CD1c-positive myeloid dendritic cell (primary cell): ENCODE measurements around the gene MOCS2.
"Not testable (repeated sequence)": the region's sequence is repeated elsewhere in the genome, so short reads cannot be mapped to it uniquely, and the experiment has no call there.

Experiments
- DNase-seq: peaks from one replicate; pipeline ENCODE4 v3.0.0-alpha.2; 2016; ENCODE audit errors: extremely low spot score

MOCS2 gene, protein sequence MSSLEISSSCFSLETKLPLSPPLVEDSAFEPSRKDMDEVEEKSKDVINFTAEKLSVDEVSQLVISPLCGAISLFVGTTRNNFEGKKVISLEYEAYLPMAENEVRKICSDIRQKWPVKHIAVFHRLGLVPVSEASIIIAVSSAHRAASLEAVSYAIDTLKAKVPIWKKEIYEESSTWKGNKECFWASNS

DNA sequence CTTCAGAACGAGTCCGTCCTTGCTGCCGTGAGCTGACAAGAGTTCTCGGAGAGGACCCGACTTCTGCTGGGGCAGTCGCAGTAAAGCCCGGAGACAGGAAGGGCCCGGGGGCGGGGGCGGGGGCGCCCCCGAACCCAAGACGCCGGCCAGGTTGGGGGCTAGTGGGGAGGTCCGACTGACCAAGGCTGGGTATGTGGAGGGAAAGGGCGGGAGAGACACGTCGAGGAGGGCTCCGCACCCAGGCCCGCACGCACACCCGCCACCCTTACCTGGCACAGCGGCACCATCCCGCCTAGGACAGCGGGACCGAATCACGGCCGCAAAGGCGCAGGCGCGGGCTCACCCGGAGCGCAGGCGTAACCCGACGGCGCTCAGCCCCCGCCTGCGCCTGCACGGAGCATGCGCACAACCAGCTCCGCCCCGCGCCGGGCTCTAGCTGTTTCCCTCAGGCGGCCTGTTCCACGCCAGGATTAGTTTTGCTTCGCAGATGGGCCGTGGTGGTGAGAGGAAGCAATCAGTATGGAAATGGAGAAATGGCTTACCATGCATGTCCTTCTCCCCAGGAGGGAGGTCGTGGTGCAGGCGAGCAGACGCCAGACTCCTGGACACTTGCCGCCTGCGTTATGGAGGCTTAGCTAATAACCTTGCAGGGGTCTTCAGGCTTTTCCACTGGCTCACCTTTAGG, at the start of gene MOCS2:
Gene MOCS2, minus strand, starts transcription at position 315 of the 685 bp plus-strand sequence. CDS start 2,583 bp downstream, outside the sequence.
- peak; percentile 96 for DNase-seq

DNA sequence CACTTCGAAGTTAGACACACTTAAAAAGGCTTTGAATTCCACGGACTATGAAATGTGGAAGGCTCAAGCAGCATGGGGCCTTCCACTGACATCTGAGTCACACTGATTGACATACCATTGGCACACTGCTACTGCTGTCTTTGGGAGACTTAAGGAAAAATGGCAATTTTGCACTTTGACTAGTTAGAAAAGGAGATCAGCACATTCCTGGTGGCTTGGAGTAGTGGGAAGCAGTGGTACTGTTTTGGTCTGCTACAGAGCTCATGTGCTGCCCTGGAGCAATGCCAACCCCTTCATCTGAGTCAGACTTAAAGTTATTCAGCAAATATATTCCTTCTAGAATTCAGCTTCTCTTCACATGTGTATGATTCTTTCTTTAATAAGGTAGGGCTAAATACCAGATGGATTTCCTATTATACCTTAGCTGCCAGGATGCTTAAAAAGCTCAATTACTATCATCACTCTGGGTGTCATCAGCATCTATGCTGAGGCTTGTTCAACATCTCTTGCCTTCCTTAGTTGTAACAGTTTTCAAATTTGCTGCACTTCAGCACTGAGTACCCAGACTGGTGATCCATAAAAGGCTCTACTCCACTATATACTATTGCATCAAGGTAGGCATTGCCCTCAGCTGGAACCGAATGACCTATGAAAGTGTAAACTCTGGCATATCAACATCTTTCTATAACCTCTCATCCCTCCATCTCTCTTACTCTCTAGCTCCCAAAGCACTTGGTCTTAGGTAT, 42.3 kb upstream of the MOCS2 start:
- no peak for DNase-seq

DNA sequence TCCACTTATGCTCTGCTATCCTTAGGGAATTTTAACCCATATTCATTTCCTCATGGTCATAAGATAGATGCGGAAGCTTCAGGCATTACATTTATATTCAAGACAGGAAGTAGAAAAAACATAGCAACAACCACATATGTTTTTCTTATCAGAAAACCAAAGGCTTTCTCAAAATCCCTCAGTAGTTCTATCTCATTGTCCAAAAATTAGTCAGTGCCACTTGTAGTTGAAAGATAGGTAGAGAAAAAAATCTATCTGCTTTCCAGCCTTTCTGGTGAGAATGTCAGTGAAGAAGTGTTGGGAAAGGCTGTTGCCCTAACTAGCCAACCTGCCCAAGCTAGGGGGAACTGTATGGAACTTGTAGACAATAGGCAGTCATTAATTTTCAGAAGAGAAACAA, 23.5 kb upstream of the MOCS2 start:
- no peak for DNase-seq

DNA sequence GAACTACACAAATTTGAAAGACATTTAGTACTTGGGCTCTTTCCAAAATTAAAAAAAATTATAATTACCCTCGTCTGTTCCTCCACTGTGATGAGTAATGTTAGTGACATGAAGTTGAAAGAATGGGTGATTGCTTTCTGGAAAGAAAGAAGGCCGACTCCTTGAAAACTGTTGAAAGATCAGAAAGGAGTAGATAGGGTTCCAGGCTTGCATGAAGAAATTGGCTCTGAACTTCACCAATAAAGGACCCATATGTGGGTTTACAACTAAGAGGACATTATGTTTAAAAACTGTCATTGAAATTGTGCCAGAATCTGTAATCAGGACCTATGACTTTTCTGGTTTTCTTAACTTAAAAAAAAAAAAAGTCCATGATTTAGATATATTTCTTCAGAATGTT, 20.7 kb upstream of the MOCS2 start:
- DNase-seq: no peak

DNA sequence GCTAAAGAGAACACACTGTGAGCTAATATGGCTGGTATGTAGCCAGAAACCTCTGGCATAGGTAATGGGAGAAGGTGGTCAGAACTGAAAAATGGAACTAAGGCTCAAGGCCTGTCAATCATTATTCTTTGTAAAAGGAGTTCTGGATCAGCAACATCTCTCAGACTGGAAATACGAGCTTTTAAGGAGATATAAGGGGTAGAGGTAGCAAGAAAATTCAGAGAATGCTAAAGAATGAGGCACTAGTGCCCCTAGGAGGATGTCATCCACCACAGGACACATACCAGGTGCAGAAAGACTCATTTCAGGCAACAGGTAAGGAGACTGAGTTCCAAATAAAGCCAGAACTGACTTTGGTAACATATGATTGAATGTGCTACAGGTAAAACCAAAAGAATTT, 18.9 kb upstream of the MOCS2 start:
- DNase-seq: no peak

DNA sequence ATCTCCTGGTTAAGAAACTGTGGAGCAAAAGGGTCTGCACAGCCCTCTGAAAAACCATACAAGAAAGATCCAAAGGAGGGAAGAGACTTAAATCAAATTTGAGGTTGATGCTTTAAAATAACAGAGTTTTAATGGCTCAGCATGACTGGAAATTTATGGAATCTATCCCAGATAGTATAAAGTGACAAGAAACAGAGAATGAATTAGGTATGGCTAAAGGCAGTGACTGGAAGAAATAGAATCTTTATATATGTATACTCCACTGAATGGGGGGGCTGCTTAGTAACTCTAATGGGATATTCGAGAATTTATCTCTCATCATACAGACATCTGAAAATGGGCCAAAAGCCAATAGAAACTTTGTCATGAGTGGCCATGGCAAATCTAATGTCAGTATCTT, 17.6 kb upstream of the MOCS2 start:
- no peak for DNase-seq

DNA sequence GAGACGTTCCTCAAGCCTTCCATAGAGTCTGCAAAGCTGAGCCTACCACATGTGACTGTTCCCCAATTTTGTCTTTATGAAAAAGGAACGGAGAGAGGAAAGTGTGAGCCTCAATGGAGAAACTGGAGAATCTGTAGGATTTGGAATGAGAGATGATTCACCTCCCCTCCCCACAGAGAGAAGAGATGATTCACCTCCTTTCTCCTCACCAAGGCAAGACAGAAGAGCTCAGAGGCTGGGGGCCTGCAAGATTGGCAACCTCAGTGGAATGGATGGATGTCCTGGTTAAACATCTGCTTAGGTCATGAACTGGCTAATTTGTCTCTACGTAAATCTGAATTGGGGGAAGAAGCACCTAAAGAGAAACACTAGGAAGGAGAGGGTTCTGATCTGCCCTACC, 17.0 kb upstream of the MOCS2 start:
- no peak for DNase-seq

DNA sequence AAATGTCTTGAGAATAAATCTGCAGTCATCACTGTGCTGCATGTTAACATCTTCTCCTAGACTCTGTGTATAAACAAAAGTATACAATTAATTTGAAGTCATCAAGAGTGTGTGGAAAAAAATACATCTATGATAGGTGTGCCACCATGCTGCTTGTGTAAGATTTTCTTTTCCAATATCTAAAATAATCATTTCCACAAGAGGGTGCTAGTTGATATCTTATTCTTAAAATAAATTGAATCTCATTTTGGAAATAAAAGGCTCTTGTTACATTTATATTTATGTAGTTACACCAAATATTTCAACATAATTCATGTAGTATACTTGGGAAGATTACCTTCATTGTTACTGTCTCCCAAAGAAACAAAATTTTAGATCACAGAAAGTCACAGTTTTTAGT, 14.1 kb upstream of the MOCS2 start:
- no peak for DNase-seq

DNA sequence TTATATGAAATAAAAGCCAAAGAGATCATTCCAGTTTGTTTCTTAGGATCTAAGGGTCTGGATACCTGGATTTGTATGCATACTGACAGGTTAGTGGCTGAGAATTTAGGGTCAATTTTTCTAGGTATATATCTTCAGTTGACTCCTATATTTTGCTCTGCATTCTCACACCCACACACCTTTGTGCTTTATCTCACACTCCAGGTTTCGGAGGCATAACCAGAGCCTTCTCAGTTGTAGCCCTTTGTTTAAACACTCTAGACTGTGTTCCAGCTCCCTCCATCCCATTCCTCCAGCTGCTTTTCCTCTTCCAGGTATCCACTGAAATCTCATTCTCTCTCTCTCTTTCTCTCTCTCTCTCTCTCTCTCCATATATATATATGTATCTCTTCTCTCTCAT, 10.6 kb upstream of the MOCS2 start:
- DNase-seq: no peak

DNA sequence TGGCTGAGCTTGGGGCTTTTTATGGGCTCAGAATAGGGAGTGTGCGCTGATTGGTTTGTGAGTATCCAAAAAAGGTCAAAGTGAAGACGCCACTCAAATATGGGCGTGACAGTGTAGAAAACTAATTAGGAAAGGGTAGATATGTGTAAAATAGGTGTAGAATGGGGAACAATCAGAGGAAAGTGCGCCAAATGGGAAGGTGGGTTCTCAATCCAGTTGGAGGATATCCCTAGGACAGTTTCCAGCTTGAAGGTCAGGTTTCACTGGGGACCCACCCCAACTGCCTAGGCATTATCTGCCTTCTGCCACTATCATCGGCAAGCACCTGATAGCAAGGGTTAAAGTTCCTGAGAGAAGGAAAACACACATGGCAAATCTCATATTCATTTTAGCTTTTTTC, 9.3 kb upstream of the MOCS2 start:
- DNase-seq: no peak

DNA sequence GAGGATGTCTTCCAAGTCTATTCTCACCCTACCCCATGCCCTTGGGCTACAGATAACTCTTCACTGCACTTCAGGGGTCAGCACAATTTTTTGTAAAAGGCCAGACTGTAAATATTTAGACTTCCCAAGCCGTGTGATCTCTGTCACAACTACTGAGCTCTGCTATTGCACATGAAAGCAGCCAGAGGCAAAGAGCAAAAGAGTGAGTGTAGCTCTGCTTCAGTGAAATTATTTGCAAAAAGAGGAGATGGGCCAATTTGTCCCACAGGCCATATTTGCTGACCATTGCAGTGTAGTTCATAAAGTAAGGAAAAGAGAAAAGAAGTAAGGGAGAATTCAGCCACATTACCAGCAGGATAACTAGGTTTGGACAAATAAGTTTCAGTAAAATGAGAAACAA, 7.0 kb upstream of the MOCS2 start:
- no peak for DNase-seq

DNA sequence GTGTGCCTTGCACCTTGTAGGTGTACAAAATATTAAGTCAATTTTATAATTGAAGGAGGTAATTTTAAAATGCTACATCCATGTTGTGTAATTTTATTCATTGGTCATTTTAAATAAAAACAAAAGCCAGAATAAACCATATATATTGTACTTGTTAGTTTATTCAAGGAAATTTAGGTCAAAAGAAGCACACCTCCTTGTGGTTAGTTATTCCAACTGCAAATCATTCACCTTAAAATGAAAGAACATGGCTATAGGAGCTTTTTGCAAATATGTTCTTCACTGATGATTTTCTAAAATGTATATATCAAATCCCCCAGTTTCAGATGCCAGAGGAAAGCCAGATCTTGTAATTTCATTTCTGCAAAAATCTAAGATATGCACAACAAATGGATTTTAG, 5.4 kb upstream of the MOCS2 start:
- no peak for DNase-seq

DNA sequence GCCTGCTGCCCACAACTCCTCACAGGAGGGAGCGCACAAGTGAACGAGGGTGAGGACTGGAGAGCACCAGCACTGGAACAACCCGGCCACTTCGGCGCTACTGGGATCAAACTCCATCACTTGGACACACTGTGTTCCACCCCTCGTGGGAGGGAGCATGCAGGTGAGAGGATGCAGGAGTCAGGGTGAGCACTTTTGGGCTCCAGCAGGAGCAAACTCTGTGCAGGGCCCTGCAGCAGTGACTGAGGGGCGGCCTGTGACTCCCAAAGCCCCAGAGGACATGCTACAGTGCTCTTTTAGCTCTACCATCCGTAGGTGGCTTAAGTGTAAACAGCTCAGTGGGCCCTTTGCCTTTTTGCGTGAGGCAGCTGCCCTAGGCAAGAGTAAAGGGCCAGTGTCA, 4.4 kb upstream of the MOCS2 start:
- DNase-seq: no peak

DNA sequence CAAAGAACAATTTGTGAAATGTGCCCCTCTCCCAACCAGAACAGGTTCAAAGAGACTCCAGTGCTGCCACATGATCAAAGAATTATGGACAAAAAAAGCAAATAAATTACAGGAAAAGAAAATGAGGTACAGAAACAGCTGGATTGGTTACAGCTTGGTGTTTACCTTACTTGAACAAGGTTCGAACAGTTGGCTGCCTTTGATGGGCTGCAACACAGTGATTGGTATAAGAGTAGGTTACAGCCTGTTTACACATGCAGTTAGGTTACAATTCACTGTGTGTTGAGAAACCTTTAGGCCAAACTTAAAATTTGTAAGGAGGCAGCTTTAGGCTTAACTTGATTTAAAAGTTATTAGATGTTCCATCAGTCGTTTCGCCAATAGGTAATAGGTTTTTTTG, 3.4 kb upstream of the MOCS2 start:
- no peak for DNase-seq

DNA sequence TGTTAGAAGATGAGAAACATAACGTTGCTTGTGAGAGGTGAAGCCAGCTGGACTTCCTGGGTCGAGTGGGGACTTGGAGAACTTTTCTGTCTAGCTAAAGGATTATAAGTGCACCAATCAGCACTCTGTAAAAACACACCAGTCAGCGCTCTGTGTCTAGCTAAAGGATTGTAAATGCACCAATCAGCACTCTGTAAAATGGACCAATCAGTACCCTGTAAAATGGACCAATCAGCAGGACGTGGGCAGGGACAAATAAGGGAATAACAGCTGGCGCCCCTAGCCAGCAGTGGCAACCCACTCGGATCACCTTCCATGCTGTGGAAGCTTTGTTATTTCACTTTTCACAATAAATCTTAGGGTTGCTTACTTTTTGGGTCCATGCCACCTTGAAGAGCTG, 2.8 kb upstream of the MOCS2 start:
- DNase-seq: not testable (repeated sequence)

DNA sequence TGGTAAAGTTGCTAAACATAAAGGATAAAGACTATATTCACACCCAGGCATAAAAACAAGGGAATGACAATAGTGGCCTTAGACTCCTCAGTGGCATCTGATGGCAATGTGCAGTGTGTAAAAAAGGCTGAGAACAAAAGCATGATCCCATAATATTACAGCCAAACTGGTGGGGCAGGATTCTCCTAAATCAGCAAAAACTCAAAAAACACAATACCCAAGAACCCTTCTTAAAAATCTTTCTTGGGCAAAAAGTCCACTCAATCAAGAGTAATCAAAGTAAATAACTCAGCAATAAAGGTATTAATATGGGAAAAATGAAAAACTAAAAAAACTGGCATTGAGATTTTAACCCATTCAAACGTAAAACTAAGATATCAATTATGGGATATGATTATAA, 1.6 kb upstream of the MOCS2 start:
- DNase-seq: no peak

DNA sequence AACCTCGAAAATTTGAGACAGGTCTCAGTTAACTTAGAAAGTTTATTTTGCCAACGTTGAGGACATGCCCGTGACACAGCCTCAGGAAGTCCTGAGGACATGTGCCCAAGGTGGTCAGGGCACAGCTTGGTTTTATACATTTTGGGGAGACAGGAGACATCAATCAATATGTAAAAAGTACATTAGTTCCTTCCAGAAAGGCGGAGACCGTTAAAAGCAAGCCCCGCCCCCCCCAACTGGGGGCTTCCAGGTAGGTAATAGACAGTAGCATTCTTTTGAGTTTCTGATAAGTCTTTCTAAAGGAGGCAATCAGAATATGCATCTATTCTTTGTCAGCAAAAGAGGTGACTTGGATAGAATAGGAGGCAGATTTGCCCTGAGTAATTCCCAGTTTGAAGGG, 599 bp upstream of the MOCS2 start:
- peak; percentile 1 for DNase-seq

DNA sequence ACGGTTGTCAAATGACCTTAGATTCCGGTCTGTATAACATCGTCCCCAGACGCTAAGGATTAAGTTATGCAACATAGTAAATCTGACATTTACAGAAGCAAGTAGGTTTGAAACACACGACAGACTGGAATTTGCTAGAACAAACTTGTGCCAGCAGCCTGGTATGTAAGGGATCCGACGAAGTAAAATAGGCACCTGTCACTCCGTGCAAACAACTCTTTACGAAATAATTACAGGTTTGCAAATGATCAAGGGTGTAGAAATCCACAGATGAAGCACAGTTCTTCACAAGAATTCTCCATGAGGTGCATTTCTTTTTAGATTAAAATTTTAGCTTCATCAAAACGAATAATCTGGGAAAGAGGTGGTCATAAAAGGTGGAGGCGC, 508 bp downstream of the MOCS2 start:
- DNase-seq: peak; percentile 35

DNA sequence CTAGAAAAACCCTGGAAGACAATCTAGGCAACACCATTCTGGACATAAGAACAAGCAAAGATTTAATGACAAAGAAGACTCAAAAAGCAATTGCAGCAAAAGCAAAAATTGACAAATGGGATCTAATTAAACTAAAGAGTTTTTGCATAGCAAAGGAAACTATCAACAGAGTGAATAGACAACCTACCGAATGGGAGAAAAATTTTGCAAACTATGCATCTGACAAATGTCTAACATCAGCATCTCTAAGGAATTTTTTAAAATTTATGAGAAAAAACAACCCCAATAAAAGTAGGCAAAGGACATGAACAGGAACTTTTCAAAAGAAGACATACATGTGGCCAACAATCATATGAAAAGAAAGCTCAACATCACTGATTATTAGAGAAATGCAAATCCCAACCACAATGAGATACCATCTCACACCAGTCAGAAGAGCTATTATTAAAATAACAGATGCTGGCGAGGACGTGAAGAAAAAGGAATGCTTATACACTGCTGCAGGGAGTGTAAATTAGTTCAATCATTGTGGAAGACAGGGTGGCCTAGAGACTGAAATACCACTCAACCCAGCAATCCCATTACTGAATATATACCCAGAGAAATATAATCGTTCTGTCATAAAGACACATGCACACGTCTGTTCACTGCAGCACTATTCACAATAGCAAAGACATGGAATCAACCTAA, 3.8 kb downstream of the MOCS2 start:
- no peak for DNase-seq

DNA sequence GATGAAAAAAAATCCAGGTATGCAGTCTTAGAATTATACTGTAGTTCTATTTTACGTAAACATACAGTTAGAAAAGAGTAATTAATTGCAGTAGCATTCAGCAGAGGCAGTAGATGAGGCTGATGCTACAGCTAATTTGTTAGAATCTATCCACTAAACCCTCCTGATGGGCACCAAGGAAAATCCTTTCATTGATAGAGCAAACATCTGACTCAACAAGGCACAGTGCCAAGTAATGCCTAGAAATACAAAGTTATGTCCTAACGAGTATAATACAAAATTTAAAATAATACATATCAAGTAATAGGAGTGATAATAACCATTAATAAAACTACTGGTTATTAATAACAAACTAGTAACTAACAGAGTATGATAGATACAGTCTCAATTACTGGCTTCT, 9.0 kb downstream of the MOCS2 start:
- DNase-seq: no peak

DNA sequence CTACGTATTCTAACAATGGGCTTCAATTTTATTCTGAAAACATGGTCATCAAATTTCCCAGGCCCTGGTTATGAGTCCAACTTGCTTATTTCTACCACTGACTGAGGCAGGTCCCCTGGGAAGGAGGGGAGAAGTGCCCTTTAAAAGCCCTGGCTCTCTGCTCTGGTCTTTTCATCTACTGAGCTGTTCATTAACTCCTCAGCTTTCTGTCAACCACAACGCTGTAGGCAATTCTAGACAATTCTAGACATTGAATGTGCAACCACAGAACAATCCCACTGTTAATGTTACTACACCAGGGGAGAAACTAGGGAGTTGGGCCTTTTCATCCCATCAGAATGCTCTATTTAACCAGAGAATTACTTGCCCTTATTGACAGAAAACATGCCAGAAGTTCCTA, 10.0 kb downstream of the MOCS2 start:
- DNase-seq: no peak

DNA sequence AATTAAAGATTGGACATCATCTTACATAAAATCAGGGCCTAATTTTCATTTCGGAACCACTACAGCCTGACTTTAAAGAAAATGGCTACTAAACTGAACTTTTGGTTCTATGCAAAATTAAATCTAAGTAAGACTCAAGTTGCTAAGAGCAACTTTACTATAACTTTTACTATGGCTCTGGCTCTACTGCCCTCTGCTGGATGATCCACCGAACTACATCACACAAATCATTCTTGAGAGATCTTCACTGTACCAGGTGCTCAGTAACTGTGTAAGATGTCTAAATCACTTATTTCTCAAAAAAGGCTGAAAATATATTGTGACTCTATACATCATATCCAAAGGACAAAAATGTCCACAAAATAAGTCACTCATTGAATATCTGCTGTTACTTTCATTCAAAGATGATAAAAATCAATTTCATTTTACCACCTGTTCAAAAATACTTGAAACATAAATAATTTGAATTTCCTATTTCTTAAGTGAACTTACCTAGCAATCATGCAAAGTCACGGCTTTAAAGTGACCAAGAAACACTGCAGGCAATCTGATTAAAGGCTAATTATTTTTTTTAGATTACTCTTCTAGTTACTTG, 13.5 kb downstream of the MOCS2 start:
- peak; percentile 76 for DNase-seq
